DND-41 (cell line): ENCODE data around the gene TMEM204.

Experiments
- ATAC-seq: fragments of 200-7000 bp; cut with Tn5 transposase; 3 replicates; pipeline ENCODE4 v1.9.1; 2021; ENCODE audit warnings: low read depth; ENCODE audit not compliant: insufficient read depth
- DNase-seq: peaks from one replicate; pipeline ENCODE4 v3.0.0-alpha.2; 2020
- H2AFZ ChIP-seq: 2 replicates; pipeline ENCODE4 v1.6.0; 2012; ENCODE audit warnings: low read depth, low read length
- H3K27ac ChIP-seq: 2 replicates; pipeline ENCODE4 v1.5.1; 2012; ENCODE audit warnings: low read length, inconsistent platforms
- H3K27me3 ChIP-seq: fragments of 200-600 bp; sonication (generic); 2 replicates; pipeline ENCODE4 v1.6.0; 2012; ENCODE audit warnings: low read length, mild to moderate bottlenecking, inconsistent platforms; ENCODE audit not compliant: insufficient read depth, poor library complexity
- H3K36me3 ChIP-seq: 2 replicates; pipeline ENCODE4 v1.5.1; 2012; ENCODE audit warnings: low read length, inconsistent platforms; ENCODE audit not compliant: insufficient read depth
- H3K4me1 ChIP-seq: 2 replicates; pipeline ENCODE4 v1.5.1; 2012; ENCODE audit warnings: mild to moderate bottlenecking, low read length; ENCODE audit not compliant: insufficient read depth
- H3K4me2 ChIP-seq: 2 replicates; pipeline ENCODE4 v1.6.0; 2012; ENCODE audit warnings: mild to moderate bottlenecking, moderate library complexity, low read length, inconsistent platforms; ENCODE audit not compliant: insufficient read depth
- H3K4me3 ChIP-seq, 2 experiments: fragments of 200-600 bp in 1 of 2; shearing (Covaris generic) in 1 of 2; 2 replicates each; pipeline ENCODE4 v1.5.1; 2012 to 2016; ENCODE audit warnings: inconsistent platforms in 2 of 2, low read length in 2 of 2, mild to moderate bottlenecking in 2 of 2, low read depth in 1 of 2, moderate library complexity in 1 of 2
- H3K79me2 ChIP-seq: 2 replicates; pipeline ENCODE4 v1.6.0; 2012; ENCODE audit warnings: low read length, inconsistent platforms; ENCODE audit not compliant: insufficient read depth
- H3K9ac ChIP-seq: 2 replicates; pipeline ENCODE4 v1.6.0; 2012; ENCODE audit warnings: low read depth, mild to moderate bottlenecking, inconsistent platforms, low read length, moderate library complexity
- H3K9me3 ChIP-seq: 2 replicates; pipeline ENCODE4 v1.5.1; 2012; ENCODE audit warnings: low read length, moderate library complexity, mild to moderate bottlenecking, inconsistent platforms; ENCODE audit not compliant: insufficient read depth, severe bottlenecking
- H4K20me1 ChIP-seq: 2 replicates; pipeline ENCODE4 v1.6.0; 2012; ENCODE audit warnings: low read length; ENCODE audit not compliant: insufficient read depth
- CTCF ChIP-seq: IDR thresholded peaks from 2 replicates; pipeline ENCODE4 v1.5.1; 2012; ENCODE audit warnings: borderline replicate concordance, low read length, moderate library complexity, mild to moderate bottlenecking; ENCODE audit not compliant: poor library complexity, severe bottlenecking; ENCODE audit errors: extremely low read depth
- EZH2 ChIP-seq: IDR thresholded peaks from 3 replicates; pipeline ENCODE4 v1.6.1; 2012; ENCODE audit warnings: borderline replicate concordance, low read depth, mild to moderate bottlenecking, moderate library complexity, low read length, inconsistent platforms; ENCODE audit not compliant: severe bottlenecking

TMEM204 gene

GRCh38 chr16:1573301-1573700 lies 39.8 kb downstream of the TMEM204 start:
- no peak overlapping the region for H3K9ac ChIP-seq
- no peak overlapping the region for H3K27ac ChIP-seq
- no peak for DNase-seq
- no peaks in the 10 kb centered on the region for H4K20me1 ChIP-seq
- H3K36me3 ChIP-seq: no peaks in the 10 kb centered on the region
- no peak overlapping the region for H3K4me2 ChIP-seq
- no peak overlapping the region for H2AFZ ChIP-seq
- no peak overlapping the region for H3K4me3 ChIP-seq
- no peaks in the 10 kb centered on the region for H3K79me2 ChIP-seq
- TF ChIP-seq EZH2 (no peak), CTCF (no peak)
- no peaks in the 10 kb centered on the region for H3K27me3 ChIP-seq
- no peak for ATAC-seq
- H3K9me3 ChIP-seq: no peaks in the 10 kb centered on the region
- H3K4me1 ChIP-seq: no peaks in the 10 kb centered on the region

GRCh38 chr16:1575578-1575977 lies 42.1 kb downstream of the TMEM204 start:
- no peak overlapping the region for H3K9ac ChIP-seq
- no peaks in the 10 kb centered on the region for H3K27me3 ChIP-seq
- H2AFZ ChIP-seq: no peak overlapping the region
- no peaks in the 10 kb centered on the region for H3K79me2 ChIP-seq
- no peaks in the 10 kb centered on the region for H3K4me1 ChIP-seq
- H3K27ac ChIP-seq: no peak overlapping the region
- H3K36me3 ChIP-seq: peaks cover 6% of the 10 kb centered on the region; the same call in 1 of the 2 replicates
- H3K9me3 ChIP-seq: no peaks in the 10 kb centered on the region
- TF ChIP-seq EZH2: no peak
- no peak for TF ChIP-seq CTCF
- no peak overlapping the region for H3K4me2 ChIP-seq
- DNase-seq: no peak
- no peak for ATAC-seq
- no peaks in the 10 kb centered on the region for H4K20me1 ChIP-seq
- H3K4me3 ChIP-seq: no peak overlapping the region

- DNase-seq (no peak), ATAC-seq (no peak)
- H3K27ac ChIP-seq: no peak overlapping the region
- H3K36me3 ChIP-seq: peaks cover 20% of the 10 kb centered on the region
- H3K4me2 ChIP-seq: no peak overlapping the region
- H3K4me1 ChIP-seq: no peaks in the 10 kb centered on the region
- no peak overlapping the region for H3K4me3 ChIP-seq
- no peaks in the 10 kb centered on the region for H3K79me2 ChIP-seq
- H4K20me1 ChIP-seq: no peaks in the 10 kb centered on the region
- no peak overlapping the region for H2AFZ ChIP-seq
- no peak for TF ChIP-seq CTCF
- no peak for TF ChIP-seq EZH2
- no peak overlapping the region for H3K9ac ChIP-seq
- H3K27me3 ChIP-seq: no peaks in the 10 kb centered on the region
- no peaks in the 10 kb centered on the region for H3K9me3 ChIP-seq
Observed at GRCh38 chr16:1579214-1579613, 45.7 kb downstream of the TMEM204 start.

GRCh38 chr16:1580256-1580655 lies 46.8 kb downstream of the TMEM204 start:
- Histone ChIP-seq H3K36me3 (peaks cover 27% of the 10 kb centered on the region), H3K9me3 (no peaks in the 10 kb centered on the region), H3K27me3 (no peaks in the 10 kb centered on the region), H3K9ac (no peak overlapping the region), H3K4me1 (no peaks in the 10 kb centered on the region), H4K20me1 (no peaks in the 10 kb centered on the region), H3K4me2 (no peak overlapping the region), H3K79me2 (no peaks in the 10 kb centered on the region), H3K4me3 (no peak overlapping the region), H3K27ac (no peak overlapping the region), H2AFZ (no peak overlapping the region)
- DNase-seq: no peak
- TF ChIP-seq EZH2 (no peak), CTCF (no peak)
- no peak for ATAC-seq
